ENCODE data around the gene TRIM28.
"Not testable (repeated sequence)": the region's sequence is repeated elsewhere in the genome, so short reads cannot be mapped to it uniquely, and the experiment has no call there.

Gene TRIM28

DNA sequence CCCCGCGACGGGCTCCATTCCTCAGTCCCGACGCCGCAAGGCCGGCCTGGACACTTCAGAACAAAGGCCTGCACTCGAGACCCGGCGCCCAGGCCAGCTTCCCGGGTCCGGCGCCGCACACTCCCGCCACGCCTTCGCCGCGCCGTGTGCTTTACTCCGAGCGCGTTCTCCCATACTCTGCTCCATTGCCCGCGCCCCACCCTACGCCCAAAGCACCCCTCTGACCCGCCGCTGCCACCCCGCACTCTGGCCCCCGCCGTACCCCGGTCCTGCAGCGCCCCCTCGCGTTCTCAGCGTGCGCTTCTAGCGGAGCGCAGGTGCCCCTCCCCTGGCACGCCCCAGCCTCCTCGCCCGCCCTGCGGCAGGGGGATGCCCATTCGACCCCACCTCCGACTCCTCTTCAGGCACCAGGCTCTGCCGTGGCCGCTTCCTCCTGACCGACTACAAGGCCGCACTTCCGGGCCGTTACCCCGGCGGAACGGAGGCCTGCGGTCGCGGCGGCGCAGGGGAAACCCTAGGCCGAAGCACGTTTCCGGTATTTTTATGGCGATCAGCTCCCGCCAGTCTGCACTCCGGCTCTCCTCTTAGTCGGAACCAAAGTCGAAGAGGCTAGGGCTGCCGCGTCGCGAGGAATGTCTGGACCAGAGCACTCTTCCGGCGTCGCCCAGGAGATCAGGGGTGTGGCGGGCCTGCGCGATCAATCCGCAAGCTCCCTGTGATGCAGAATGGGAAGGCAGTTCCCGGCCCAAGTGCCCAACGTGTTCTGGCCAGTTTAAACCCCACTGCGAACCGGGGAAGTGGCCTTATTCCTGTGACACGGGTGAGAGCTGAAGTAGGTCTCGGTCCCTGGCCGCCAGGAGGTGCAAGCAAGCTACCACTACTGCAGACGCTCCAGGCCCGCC is 24.3 kb upstream of the TRIM28 start, which contains the start of gene ZBTB45:
Gene ZBTB45 (minus strand): TSS at position 456 of the 902 bp plus-strand sequence. CDS start 2,137 bp downstream, outside the sequence.
- DNase-seq, result peak; percentile 96 to 97

DNA sequence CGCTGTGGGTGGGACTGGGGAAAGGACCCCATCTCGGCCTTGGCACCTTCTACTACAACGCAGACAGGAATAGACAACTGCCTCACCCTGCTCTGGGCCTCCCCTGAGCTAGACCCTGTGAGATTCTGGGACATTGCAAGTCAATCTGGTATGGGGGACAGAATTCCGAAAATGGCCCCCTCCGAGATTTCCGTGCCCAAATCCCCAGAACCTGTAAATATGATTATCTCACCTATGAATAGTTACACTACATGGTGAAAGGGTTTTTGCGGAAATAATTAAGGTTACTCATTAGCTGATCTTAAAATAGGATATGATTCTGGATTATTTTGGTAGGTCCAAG is 23.6 kb upstream of the TRIM28 start:
- no peak for DNase-seq

DNA sequence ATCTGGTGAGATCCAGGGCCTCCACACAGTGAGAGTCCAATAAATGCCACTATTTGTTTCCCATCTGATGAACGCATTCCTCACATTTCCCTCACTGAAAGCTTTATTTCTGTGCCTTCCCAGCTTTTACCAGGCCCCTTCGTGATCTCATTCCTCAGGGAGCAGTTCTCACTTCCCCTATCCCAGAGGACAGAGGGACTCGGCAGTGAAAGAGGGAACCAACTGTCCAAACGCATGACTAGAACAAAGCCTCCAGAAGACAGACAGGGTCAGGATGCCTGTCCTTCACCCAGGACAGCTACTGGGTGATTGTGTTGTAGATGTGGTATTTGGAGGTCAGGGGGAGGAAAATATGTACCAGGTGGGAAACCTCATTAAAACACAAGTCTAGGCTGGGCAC is 22.2 kb upstream of the TRIM28 start:
- DNase-seq, result peak; percentile 25 to 55

DNA sequence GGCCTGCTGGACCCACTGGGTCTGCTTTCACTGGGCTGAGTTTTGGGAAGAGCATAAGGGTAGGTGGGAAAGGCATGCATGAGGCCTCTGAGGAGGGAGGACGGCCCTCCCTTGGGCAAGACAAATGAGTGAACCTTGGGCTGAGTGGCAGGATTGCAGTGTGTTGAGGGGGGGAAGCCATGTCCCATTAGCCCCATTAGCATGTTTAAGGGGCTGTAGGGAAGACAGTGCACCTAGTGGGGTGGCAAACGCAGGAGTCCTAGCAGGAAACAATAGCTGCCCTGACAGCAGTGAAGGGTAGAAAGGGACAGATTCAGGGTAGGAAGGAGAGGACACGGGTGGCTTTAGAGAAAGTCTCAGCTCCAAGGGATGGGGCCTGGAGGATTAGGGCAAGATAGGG is 21.2 kb upstream of the TRIM28 start:
- DNase-seq, result no peak

DNA sequence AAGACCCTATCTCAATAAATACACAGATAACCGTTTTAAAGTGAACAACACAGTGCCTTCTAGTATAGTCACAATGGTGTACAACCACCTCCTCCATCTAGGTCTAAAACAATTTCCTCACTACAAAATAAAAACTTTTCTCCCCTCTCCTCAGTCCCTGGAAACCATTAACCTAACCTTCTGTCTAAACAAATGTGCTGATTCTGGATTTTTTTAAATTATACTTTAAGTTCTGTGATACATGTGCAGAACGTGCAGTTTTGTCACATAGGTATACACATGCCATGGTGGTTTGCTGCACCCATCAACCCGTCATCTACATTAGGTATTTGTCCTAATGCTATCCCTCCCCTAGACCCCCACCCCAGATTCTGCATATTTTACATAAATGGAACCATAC is 14.5 kb upstream of the TRIM28 start:
- no peak for DNase-seq

DNA sequence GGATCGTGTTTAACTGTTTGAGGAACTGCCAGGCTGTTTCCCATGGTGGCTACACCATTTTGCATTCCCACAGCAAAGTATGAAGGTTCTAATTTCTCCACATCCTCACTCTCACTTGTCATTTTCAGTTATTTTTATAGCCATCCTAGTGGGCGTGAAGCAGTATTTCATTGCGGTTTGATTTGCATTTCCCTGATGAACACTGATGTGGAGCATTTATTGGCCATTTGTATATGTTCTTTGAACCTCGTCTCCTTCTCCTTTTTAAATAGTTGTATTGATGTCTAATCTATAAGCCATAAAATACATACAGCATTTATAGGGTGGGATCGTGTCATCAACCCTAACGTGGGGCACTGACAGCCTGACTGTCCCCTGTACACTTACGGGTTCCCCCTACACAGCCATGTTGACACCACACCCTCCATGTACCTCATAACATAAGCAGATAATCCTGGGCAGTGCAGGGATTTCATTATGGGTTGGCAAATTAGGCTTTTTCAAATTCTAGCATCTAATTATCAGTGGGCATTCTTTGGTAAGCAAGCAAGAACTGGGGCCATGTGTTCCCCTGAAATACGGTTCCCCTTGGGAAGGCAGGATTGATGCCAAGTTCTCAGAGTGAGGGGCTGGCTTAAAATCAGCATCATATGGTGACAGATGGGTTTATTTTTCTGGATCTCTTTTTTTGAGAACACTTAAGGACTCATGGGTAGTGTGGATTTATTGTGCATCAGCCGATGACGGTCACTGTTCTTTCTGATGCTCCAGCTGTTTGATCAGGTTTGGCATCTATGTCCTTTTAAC is 12.6 kb upstream of the TRIM28 start:
- DNase-seq, result no peak

- no peak for DNase-seq
Observed at GRCh38 chr19:58535857-58536256, 8.0 kb upstream of the TRIM28 start.

DNA sequence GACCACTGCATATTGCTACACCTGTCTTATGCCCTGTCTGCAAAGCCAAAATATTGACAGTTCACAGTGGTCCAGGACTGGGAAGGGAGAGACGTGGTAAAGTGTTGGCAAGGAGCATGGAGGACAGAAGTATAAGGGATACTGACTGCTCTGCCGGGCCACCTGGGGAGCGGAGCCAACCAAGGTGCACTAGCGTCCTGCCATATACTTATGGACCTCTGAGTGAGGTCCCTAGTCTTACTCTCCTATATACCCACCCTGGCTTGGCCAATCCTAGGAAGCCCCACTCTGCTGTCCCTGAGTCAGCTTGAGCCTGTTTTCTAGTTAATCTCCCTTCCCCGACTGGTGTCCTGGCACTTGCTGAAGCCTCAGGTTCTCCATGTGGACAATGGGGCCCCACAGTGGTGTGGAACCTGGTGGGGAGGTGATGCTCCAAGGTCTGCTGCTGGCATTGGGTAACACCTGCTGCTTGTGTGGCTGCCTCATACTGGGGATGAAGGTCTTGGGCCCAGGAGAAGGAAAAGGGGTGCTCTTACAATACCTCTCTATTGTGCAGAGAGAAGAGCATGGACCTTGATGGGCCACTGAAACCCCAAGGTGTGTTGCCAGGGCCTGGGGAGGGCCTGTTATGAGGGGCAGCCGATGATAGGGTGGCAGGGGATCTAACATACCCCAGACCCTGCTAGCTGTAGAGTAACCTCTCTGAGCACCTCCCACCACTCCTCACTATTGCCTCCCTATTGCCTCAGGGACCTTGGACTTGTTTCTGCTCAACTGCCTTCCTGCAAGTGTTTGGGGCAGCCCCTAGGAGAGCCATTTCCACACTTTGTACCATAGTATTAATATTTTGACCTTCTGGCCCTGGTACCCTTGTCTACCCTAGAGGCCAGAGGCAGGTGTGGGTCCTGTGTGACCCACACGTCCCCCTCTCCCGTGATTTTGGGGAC is 6.7 kb upstream of the TRIM28 start:
- no peak for DNase-seq

DNA sequence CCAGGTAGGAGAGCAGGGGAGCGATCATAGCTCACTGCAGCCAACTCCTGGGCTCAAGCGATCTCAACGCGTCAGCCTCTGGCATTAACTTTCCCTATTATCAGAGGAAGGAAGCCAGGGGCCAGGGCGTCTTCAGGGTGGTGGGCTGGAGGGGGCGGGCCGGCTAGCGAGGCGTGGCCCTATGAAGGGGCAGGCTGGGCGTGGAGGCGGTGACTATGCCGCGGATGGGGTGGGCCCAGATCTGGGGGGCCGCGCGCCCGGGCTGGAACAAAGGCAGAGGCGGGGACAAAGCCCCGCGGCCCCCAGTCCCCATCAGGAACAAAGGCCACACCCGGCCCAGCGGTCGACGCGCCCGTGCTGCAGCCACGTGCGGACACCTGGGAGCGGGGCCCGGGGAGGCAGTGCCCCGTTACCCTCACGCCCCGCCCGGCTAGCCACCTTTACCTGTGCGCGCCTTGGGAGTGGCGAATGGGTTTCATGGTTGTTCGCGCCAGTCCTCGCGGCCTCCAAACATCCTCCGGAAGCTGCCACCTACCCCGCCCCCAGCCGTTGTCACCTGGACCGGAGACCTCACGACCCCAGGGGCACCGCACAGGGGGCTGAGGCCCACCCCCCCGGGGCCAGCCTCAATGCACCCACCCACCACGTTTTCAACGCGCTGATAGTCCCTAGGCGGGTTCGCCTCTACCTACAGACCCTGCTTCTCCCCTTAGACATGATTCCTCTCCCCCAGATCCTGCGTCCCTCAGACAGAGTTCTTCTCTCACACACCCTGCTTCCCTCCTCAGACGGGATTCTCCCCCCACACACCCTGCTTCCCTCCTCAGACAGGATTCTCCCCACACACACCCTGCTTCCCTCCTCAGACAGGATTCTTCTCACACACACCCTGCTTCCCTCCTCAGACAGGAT is 5.4 kb upstream of the TRIM28 start:
- no peak for DNase-seq

GRCh38 chr19:58539169-58539559 is 4.7 kb upstream of the TRIM28 start:
- DNase-seq, result not testable (repeated sequence)

- not testable (repeated sequence) for DNase-seq
Observed at GRCh38 chr19:58542641-58543372, 1.1 kb upstream of the TRIM28 start.

DNA sequence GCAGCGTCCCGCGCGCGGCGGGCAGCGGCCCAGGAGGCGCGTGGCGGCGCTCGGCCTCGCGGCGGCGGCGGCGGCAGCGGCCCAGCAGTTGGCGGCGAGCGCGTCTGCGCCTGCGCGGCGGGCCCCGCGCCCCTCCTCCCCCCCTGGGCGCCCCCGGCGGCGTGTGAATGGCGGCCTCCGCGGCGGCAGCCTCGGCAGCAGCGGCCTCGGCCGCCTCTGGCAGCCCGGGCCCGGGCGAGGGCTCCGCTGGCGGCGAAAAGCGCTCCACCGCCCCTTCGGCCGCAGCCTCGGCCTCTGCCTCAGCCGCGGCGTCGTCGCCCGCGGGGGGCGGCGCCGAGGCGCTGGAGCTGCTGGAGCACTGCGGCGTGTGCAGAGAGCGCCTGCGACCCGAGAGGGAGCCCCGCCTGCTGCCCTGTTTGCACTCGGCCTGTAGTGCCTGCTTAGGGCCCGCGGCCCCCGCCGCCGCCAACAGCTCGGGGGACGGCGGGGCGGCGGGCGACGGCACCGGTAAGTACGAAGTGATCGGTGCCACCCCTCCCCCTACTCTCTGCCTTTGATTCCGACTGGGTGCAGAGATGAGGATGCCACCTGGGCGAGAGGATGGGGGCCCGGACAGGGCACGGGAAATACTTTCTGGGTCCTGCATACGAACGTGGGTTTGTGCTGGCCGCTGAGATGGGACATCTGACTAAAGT is 874 bp downstream of the TRIM28 start:
- DNase-seq, result peak; percentile 16 to 57

- no peak for DNase-seq
Observed at GRCh38 chr19:58545286-58546018, 1.6 kb downstream of the TRIM28 start.

- no peak for DNase-seq
Observed at GRCh38 chr19:58546019-58546530, 2.2 kb downstream of the TRIM28 start.

GRCh38 chr19:58547323-58548312 is 3.8 kb downstream of the TRIM28 start:
- DNase-seq, result no peak

- no peak for DNase-seq
Observed at GRCh38 chr19:58548859-58549663, 5.2 kb downstream of the TRIM28 start.
